NB4 (cell line): Measurements from ENCODE around the gene PDE7B.

Experiments used
- MYC ChIP-seq: IDR thresholded peaks from 2 replicates; pipeline ENCODE4 v1.6.1; 2011; ENCODE audit warnings: low read depth, low read length
- POLR2A ChIP-seq: IDR thresholded peaks from 2 replicates; pipeline ENCODE4 v1.6.1; 2011; ENCODE audit warnings: mild to moderate bottlenecking; ENCODE audit not compliant: insufficient read length; ENCODE audit errors: extremely low read depth
- TF ChIP-seq, protein P1 (sequence below): IDR thresholded peaks from one replicate; pipeline ENCODE4 v1.5.1; 2012; ENCODE audit warnings: low read depth, low read length
- TF ChIP-seq, protein P2 (sequence below): IDR thresholded peaks from 2 replicates; pipeline ENCODE4 v1.6.1; 2011; ENCODE audit warnings: low read depth, low read length

DNA sequence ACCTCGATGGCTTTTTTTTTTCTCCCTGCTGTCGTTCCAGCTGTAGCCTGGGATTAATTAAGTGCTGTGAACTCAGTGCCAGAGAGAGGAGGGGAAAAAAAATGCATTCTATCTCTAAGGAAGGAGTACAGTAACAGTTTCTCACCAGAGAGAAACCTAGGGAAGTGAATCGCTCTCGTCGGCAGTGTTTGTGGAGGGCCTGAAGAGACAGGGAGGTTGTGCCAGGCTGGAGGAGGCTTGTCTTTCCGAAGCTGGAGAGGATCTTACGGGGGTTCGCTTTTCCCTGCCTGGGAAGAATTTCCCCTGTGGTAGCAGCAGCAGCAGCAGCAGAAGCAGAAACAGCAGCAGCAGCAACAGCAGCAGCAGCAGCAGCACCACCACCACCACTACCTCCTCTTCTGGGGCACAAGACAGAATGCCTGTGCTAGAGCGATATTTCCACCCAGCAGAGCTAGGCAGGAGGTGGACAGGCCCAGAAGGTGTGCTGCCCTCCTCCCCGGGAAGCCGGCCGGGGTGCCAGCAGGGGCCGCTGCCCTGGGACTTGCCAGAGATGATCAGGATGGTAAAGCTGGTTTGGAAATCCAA lies 186.5 kb downstream of the PDE7B start:
- TF ChIP-seq POLR2A (no peak), MYC (no peak)
- TF ChIP-seq, protein P1, sequence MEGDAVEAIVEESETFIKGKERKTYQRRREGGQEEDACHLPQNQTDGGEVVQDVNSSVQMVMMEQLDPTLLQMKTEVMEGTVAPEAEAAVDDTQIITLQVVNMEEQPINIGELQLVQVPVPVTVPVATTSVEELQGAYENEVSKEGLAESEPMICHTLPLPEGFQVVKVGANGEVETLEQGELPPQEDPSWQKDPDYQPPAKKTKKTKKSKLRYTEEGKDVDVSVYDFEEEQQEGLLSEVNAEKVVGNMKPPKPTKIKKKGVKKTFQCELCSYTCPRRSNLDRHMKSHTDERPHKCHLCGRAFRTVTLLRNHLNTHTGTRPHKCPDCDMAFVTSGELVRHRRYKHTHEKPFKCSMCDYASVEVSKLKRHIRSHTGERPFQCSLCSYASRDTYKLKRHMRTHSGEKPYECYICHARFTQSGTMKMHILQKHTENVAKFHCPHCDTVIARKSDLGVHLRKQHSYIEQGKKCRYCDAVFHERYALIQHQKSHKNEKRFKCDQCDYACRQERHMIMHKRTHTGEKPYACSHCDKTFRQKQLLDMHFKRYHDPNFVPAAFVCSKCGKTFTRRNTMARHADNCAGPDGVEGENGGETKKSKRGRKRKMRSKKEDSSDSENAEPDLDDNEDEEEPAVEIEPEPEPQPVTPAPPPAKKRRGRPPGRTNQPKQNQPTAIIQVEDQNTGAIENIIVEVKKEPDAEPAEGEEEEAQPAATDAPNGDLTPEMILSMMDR = no peak
- TF ChIP-seq, protein P2, sequence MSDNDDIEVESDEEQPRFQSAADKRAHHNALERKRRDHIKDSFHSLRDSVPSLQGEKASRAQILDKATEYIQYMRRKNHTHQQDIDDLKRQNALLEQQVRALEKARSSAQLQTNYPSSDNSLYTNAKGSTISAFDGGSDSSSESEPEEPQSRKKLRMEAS = no peak
